ENCODE data around the gene CERS6.

GRCh38 chr2:168757223-168757622 is 301.2 kb downstream of the CERS6 start:
- TF ChIP-seq CTCF (tag by site-specific recombination; IDR thresholded peaks at IDR 0.05): no peak
- no peak for TF ChIP-seq KLF10 (tag by site-specific recombination; IDR thresholded peaks at IDR 0.05)
- TF ChIP-seq ZNF174 (tag by site-specific recombination; IDR thresholded peaks at IDR 0.05): no peak
- no peak for TF ChIP-seq MZF1 (tag by site-specific recombination; IDR thresholded peaks at IDR 0.05; ENCODE audit: borderline replicate concordance)
- TF ChIP-seq PBX3 (CRISPR knock-in tag; IDR thresholded peaks at IDR 0.05): no peak
- TF ChIP-seq ZBTB11 (tag by site-specific recombination; conservative IDR thresholded peaks at IDR 0.05; ENCODE audit: low read depth): no peak
- TF ChIP-seq YY1 (tag by site-specific recombination; IDR thresholded peaks at IDR 0.05): no peak
- TF ChIP-seq ZNF777 (tag by site-specific recombination; IDR thresholded peaks at IDR 0.05; ENCODE audit: borderline replicate concordance): no peak
- TF ChIP-seq ELK4 (IDR thresholded peaks at IDR 0.05; ENCODE audit: borderline replicate concordance, low read depth, low read length): no peak
- TF ChIP-seq GFI1B (tag by site-specific recombination; IDR thresholded peaks at IDR 0.05): no peak
- no peak for TF ChIP-seq TRIM28 (IDR thresholded peaks at IDR 0.05; ENCODE audit: borderline replicate concordance, low read length)
